Caco-2 (cell line): ENCODE results near the gene EPPIN. TPM values are rescaled to one million over a fixed set of nuclear protein-coding genes. Genes with fewer than 3 reads are reported as not detected.

Experiments
- BruUV-seq: library from RNA; stranded (reverse); fragments of 400-500 nt; replicated peaks from 2 replicates; lab custom pipeline; 2021; lab: Mats Ljungman, UMichigan
- CTCF ChIA-PET: fragments of 300-600 bp; sonication (Branson Sonifier 250); formaldehyde crosslinking; loops from one replicate; lab custom pipeline; 2022; ENCODE audit warnings: antibody characterized with exemption; lab: Charles Lee
- POLR2A ChIA-PET: fragments of 300-600 bp; sonication (Branson Sonifier 250); formaldehyde crosslinking; loops from one replicate; lab custom pipeline; 2022; ENCODE audit warnings: antibody characterized with exemption; lab: Charles Lee
- DNase-seq, 2 experiments: peaks; one replicate each; pipeline versions ENCODE4 v3.0.0 to v3.0.0-alpha.2; 2020 to 2022
- H3K27me3 ChIP-seq: replicated peaks from 2 replicates; pipeline ENCODE4 v1.6.0; 2011; ENCODE audit warnings: low read length; ENCODE audit not compliant: control insufficient read depth, insufficient read depth
- H3K36me3 ChIP-seq: 2 replicates; pipeline ENCODE4 v1.5.1; 2011; ENCODE audit warnings: low read length; ENCODE audit not compliant: control insufficient read depth, insufficient read depth
- H3K4me1 ChIP-seq: fragments of 250-450 bp; sonication (Bioruptor Pico); 2 replicates; pipeline ENCODE4 v1.5.1; 2020; ENCODE audit warnings: mild to moderate bottlenecking
- H3K4me3 ChIP-seq: 2 replicates; pipeline ENCODE4 v1.5.1; 2011; ENCODE audit warnings: low read depth, mild to moderate bottlenecking, control low read depth, low read length
- H3K9me3 ChIP-seq: fragments of 250-450 bp; sonication (Bioruptor Pico); 2 replicates; pipeline ENCODE4 v1.5.1; 2020; ENCODE audit warnings: mild to moderate bottlenecking, moderate library complexity
- H3K27ac Mint-ChIP-seq: one replicate; pipeline ENCODE4 v1.8.0; 2022; ENCODE audit warnings: mixed read lengths; ENCODE audit not compliant: unreplicated experiment
- H3K27me3 Mint-ChIP-seq: one replicate; pipeline ENCODE4 v1.8.0; 2022; ENCODE audit warnings: mixed read lengths; ENCODE audit not compliant: insufficient read depth, unreplicated experiment
- H3K36me3 Mint-ChIP-seq: one replicate; pipeline ENCODE4 v1.8.0; 2022; ENCODE audit warnings: mild to moderate bottlenecking, mixed read lengths; ENCODE audit not compliant: insufficient read depth, unreplicated experiment
- H3K4me1 Mint-ChIP-seq: one replicate; pipeline ENCODE4 v1.8.0; 2022; ENCODE audit warnings: low read depth, mixed read lengths; ENCODE audit not compliant: unreplicated experiment
- H3K4me3 Mint-ChIP-seq: one replicate; pipeline ENCODE4 v1.8.0; 2022; ENCODE audit warnings: mild to moderate bottlenecking, moderate library complexity, mixed read lengths; ENCODE audit not compliant: unreplicated experiment
- H3K9me3 Mint-ChIP-seq: one replicate; pipeline ENCODE4 v1.8.0; 2022; ENCODE audit warnings: mixed read lengths; ENCODE audit not compliant: unreplicated experiment
- CTCF ChIP-seq, 2 experiments: fragments of 200-600 bp in 1 of 2; IDR thresholded peaks; 1 replicate in 1 of 2; 2 replicates in 1 of 2; pipeline versions ENCODE4 v1.5.1 to v1.8.0; 2011 to 2022; ENCODE audit warnings: antibody characterized with exemption in 1 of 2, control low read depth in 1 of 2, inconsistent platforms in 1 of 2, low read depth in 1 of 2, low read length in 1 of 2, mild to moderate bottlenecking in 1 of 2, moderate library complexity in 1 of 2; ENCODE audit not compliant: insufficient read depth in 1 of 2, severe bottlenecking in 1 of 2, unreplicated experiment in 1 of 2
- intact Hi-C: fragments of 100-400 bp; cut with micrococcal nuclease; formaldehyde crosslinking; loops from one replicate; pipeline ENCODE4 v1.10.0; 2022; ENCODE audit not compliant: unreplicated experiment
- total RNA-seq: library from RNA; stranded (reverse); gene quantifications from 2 replicates; pipeline ENCODE4 v1.2.3, GENCODE V29; 2022

EPPIN gene
- total RNA-seq, 1 experiment from 2014 or later: not detected

DNA sequence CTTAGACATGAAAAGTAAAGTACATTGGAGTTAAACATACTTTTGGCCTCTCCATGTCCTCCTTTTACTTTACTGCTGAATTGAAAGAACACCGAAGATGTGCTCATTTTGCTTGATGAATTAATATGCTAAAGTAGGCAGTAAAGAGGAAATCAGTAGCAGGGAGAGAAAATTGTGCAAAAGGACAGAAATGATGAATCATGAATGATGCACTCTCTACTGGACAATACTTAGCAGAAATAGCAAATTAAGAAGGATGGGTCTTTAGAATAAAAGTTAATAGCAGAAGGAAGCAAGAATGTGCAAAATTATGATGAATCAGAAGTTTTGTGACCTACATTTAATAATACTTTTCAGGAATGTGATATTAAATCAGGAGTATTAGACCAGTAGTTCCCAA lies 23.4 kb downstream of the EPPIN start:
- no peak for TF ChIP-seq CTCF (IDR thresholded peaks at IDR 0.05; ENCODE audit: insufficient read depth in 1 of 2, low read depth in 1 of 2, low read length in 1 of 2, severe bottlenecking in 1 of 2, unreplicated experiment in 1 of 2)
- BruUV-seq: no TSS peak
- no peaks in the 10 kb centered on the region for H3K9me3 ChIP-seq
- H3K4me1 ChIP-seq: no peaks in the 10 kb centered on the region
- no peaks in the 10 kb centered on the region for H3K36me3 ChIP-seq
- no peak overlapping the region for H3K4me3 ChIP-seq
- H3K27me3 ChIP-seq: peaks cover 4% of the 10 kb centered on the region
- Mint-ChIP-seq H3K36me3 (no peaks in the 10 kb centered on the region), H3K27ac (no peak overlapping the region), H3K4me1 (no peaks in the 10 kb centered on the region), H3K9me3 (no peaks in the 10 kb centered on the region), H3K4me3 (no peak overlapping the region), H3K27me3 (peaks cover 32% of the 10 kb centered on the region)
- no peak for DNase-seq
- ChIA-PET CTCF (interaction anchor here (1.0 kb wide), 1 partner anchor 247 kb away, joined by 3 read pairs; no protein-coding TSS in a partner anchor), POLR2A (no interaction called here)
- intact Hi-C loops: no loop called here

- Histone ChIP-seq H3K36me3 (no peaks in the 10 kb centered on the region), H3K9me3 (no peaks in the 10 kb centered on the region), H3K4me3 (no peak overlapping the region), H3K4me1 (no peaks in the 10 kb centered on the region), H3K27me3 (no peaks in the 10 kb centered on the region; the same call in 1 of the 2 replicates)
- Mint-ChIP-seq H3K4me1 (no peaks in the 10 kb centered on the region), H3K36me3 (no peaks in the 10 kb centered on the region), H3K27me3 (peaks cover 25% of the 10 kb centered on the region), H3K9me3 (no peaks in the 10 kb centered on the region), H3K27ac (no peak overlapping the region), H3K4me3 (no peak overlapping the region)
- ChIA-PET CTCF (interaction anchor here (0.7 kb wide), 3 partner anchors 195 to 1134 kb away, joined by 3 to 5 read pairs (median 3); no protein-coding TSS in a partner anchor), POLR2A (no interaction called here)
- TF ChIP-seq CTCF (IDR thresholded peaks at IDR 0.05; ENCODE audit: insufficient read depth in 1 of 2, low read depth in 1 of 2, low read length in 1 of 2, severe bottlenecking in 1 of 2, unreplicated experiment in 1 of 2): no peak
- no TSS peak for BruUV-seq
- DNase-seq: no peak
- intact Hi-C loops: no loop called here
Measured at GRCh38 chr20:45518282-45518681, 28.9 kb downstream of the EPPIN start.

GRCh38 chr20:45515147-45515913 lies 31.9 kb downstream of the EPPIN start, which contains the start of gene SPINT3:
Gene SPINT3 (minus strand): TSS chr20:45515622. CDS start chr20:45515608, 14 bp downstream.
- Histone ChIP-seq H3K9me3 (no peaks in the 10 kb centered on the region), H3K36me3 (no peaks in the 10 kb centered on the region), H3K27me3 (no peaks in the 10 kb centered on the region; the same call in 1 of the 2 replicates), H3K4me1 (no peaks in the 10 kb centered on the region), H3K4me3 (no peak within 1 kb of the TSS)
- Mint-ChIP-seq H3K9me3 (peaks cover 9% of the 10 kb centered on the region), H3K27me3 (peaks cover 25% of the 10 kb centered on the region), H3K4me1 (no peaks in the 10 kb centered on the region), H3K4me3 (no peak within 1 kb of the TSS), H3K36me3 (no peaks in the 10 kb centered on the region), H3K27ac (no peak within 1 kb of the TSS)
- no peak for TF ChIP-seq CTCF (IDR thresholded peaks at IDR 0.05; ENCODE audit: insufficient read depth in 1 of 2, low read depth in 1 of 2, low read length in 1 of 2, severe bottlenecking in 1 of 2, unreplicated experiment in 1 of 2)
- POLR2A ChIA-PET: no interaction called here
- intact Hi-C loops: no loop called here
- CTCF ChIA-PET: interaction anchor here (0.8 kb wide), 1 partner anchor 256 kb away, joined by 4 read pairs; no protein-coding TSS in a partner anchor
- no peak for DNase-seq
- BruUV-seq: no TSS peak
